HG03520 (cell line): ENCODE results near the gene SPANXA1.
"Not testable (repeated sequence)": the region's sequence is repeated elsewhere in the genome, so short reads cannot be mapped to it uniquely, and the experiment has no call there.

Experiments
- ATAC-seq: cut with Tn5 transposase; IDR thresholded peaks from one replicate; pipeline ENCODE4 v1.9.1; 2021; ENCODE audit warnings: mild to moderate bottlenecking, moderate library complexity; ENCODE audit not compliant: unreplicated experiment

Gene SPANXA1

DNA sequence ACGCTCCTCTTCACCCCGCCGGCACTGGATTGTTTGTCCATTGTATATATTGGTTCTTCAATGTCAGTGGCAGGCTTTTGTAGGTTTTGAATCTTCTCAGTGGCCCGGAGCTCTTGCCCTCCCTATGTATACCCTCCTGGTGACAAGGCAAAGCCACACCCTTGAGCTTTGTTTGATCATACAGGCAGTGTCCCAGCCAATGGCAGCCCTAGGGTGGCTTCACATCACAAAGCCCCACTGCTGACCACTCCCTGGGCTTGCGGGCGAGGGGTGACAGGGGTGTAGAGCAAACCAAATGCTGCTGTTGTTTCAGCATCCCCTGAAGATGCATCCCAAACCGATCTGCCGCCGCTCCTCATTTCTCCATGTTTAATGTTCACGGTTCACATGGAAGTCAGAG is at the start of gene SPANXA1:
SPANXA1 (minus strand) TSS at position 101 of the 400 bp plus-strand sequence; CDS start at position 41, 60 bp downstream.
- ATAC-seq = not testable (repeated sequence)

DNA sequence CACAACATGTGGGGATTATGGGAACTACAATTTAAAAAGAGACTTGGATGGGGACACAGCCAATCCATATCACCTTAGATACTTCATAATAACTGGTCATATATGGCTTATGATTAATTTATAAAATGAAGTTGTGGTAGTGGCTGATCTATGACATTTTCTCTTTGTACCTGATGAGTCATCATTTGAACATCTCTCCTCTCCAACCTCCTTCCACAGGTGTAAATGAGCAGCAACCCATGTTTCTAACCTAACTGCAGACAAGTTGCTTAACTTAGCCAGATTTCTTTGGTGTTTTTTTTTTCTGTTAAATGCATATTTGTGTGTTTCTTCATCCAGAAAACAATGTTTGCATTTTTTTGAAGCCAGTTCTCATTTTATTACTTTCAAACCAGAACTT is 47.6 kb upstream of the SPANXA1 start:
- ATAC-seq = no peak

GRCh38 chrX:141619336-141619735 is 34.8 kb upstream of the SPANXA1 start:
- ATAC-seq = no peak

- no peak for ATAC-seq
Measured at GRCh38 chrX:141609111-141609510, 24.6 kb upstream of the SPANXA1 start.

DNA sequence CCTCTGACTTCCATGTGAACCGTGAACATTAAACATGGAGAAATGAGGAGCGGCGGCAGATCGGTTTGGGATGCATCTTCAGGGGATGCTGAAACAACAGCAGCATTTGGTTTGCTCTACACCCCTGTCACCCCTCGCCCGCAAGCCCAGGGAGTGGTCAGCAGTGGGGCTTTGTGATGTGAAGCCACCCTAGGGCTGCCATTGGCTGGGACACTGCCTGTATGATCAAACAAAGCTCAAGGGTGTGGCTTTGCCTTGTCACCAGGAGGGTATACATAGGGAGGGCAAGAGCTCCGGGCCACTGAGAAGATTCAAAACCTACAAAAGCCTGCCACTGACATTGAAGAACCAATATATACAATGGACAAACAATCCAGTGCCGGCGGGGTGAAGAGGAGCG is 4.9 kb upstream of the SPANXA1 start, which contains the start of gene SPANXA2:
SPANXA2 (plus strand) TSS at position 301 of the 400 bp plus-strand sequence; CDS start at position 361, 60 bp downstream.
- not testable (repeated sequence) for ATAC-seq

GRCh38 chrX:141542551-141542950 is 42.0 kb downstream of the SPANXA1 start:
- not testable (repeated sequence) for ATAC-seq
